ENCODE measurements around the gene HSD17B1.

Gene HSD17B1

GRCh38 chr17:42521036-42521435 lies 31.7 kb upstream of the HSD17B1 start:
- Histone ChIP-seq H3K36me3 (ENCODE audit: control insufficient read depth, insufficient read depth, low read length) (peaks cover 36% of the 10 kb centered on the region), H3K27me3 (replicated peaks; ENCODE audit: control insufficient read depth, insufficient read depth, low read length) (no peaks in the 10 kb centered on the region), H3K4me3 (replicated peaks; ENCODE audit: low read depth, low read length) (no peak overlapping the region)
- no peak for DNase-seq (ENCODE audit: extremely low read depth, insufficient read length)
- TF ChIP-seq CTCF (IDR thresholded peaks at IDR 0.05; ENCODE audit: insufficient read depth, low read length, poor library complexity, severe bottlenecking): no peak

DNA sequence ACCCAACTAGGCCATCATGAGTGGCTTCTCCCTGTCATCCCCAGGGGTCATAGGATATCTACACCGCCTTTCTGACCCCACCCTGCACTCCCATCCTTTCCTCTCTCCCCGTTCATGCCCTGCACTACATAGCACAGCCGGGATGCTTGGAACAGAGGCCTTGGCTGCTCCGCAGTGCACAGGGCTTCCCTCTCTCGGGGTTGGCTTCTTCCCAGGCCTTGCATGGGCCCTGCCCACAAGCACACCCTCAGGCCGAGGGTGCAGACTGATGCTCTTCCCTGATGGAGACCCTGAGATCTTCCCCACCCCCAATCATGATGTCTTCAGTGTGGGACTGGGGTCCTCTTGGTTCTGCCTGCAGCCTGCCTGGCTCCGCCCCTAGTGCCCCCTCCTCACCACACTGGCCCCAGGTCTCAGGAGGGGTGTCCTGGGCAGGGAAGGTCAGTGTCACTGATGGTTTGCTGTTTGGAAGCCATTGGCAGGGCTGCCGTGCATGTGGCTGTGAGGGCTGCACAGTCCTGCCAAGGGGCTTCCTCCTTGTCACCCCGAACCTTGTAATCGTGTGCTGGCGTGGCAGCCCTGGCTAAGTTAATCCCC lies 31.0 kb upstream of the HSD17B1 start:
- TF ChIP-seq CTCF (IDR thresholded peaks at IDR 0.05; ENCODE audit: insufficient read depth, low read length, poor library complexity, severe bottlenecking): no peak
- no peak for DNase-seq (ENCODE audit: extremely low read depth, insufficient read length)
- Histone ChIP-seq H3K4me3 (replicated peaks; ENCODE audit: low read depth, low read length) (no peak overlapping the region), H3K27me3 (replicated peaks; ENCODE audit: control insufficient read depth, insufficient read depth, low read length) (no peaks in the 10 kb centered on the region), H3K36me3 (ENCODE audit: control insufficient read depth, insufficient read depth, low read length) (peaks cover 29% of the 10 kb centered on the region)

DNA sequence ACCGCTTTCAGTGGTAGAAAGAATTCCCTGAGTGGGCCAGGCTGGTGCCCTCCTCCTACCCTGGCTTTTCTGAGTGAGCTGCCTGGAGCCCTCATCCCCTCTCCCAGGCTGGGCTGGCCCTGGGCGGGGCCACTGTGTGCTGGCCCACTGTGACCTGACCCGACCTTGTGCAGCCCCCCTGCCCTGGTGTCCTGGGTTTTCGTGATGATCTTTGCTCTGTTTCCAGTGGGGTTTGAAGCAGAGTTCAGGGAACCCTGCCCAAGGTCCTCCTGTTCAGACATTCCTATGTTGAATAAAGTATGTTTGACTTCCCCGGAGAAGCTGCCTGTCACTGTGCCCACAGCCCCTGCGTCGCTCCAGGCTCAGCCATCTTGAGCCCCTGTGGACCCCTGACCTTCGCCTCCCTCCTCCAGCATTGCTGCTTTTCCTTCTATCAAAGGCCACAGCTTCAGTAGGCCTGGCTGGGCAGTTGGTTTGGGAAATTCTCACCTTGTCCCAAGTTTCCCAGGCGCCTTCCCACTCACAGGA lies 30.4 kb upstream of the HSD17B1 start:
- Histone ChIP-seq H3K4me3 (replicated peaks; ENCODE audit: low read depth, low read length) (no peak overlapping the region), H3K36me3 (ENCODE audit: control insufficient read depth, insufficient read depth, low read length) (peaks cover 26% of the 10 kb centered on the region), H3K27me3 (replicated peaks; ENCODE audit: control insufficient read depth, insufficient read depth, low read length) (no peaks in the 10 kb centered on the region)
- DNase-seq (ENCODE audit: extremely low read depth, insufficient read length): no peak
- TF ChIP-seq CTCF (IDR thresholded peaks at IDR 0.05; ENCODE audit: insufficient read depth, low read length, poor library complexity, severe bottlenecking): no peak

- H3K36me3 ChIP-seq (ENCODE audit: control insufficient read depth, insufficient read depth, low read length): peaks cover 25% of the 10 kb centered on the region
- no peak overlapping the region for H3K4me3 ChIP-seq (replicated peaks; ENCODE audit: low read depth, low read length)
- TF ChIP-seq CTCF (IDR thresholded peaks at IDR 0.05; ENCODE audit: insufficient read depth, low read length, poor library complexity, severe bottlenecking): no peak
- no peaks in the 10 kb centered on the region for H3K27me3 ChIP-seq (replicated peaks; ENCODE audit: control insufficient read depth, insufficient read depth, low read length)
- no peak for DNase-seq (ENCODE audit: extremely low read depth, insufficient read length)
These were observed 29.9 kb upstream of the HSD17B1 start for GRCh38 chr17:42522798-42523278.

DNA sequence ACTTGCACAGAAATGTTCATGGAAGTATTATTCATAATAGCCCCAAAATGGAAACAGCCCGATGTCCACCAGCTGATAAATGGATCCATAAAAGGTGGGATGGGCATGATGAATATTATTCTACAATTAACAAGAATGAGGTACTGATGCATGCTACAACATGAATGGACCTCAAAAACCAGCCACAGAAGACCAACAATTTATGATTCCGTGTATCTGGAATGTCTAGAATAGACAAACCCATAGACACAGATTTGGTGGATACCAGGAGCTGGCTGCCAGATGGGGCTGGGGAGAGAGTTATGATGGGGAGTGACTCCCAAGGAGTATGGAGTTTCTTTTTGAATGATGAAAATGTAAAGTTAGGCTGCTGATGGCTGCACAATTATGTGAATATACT lies 27.5 kb upstream of the HSD17B1 start:
- Histone ChIP-seq H3K4me3 (replicated peaks; ENCODE audit: low read depth, low read length) (no peak overlapping the region), H3K36me3 (ENCODE audit: control insufficient read depth, insufficient read depth, low read length) (peaks cover 19% of the 10 kb centered on the region), H3K27me3 (replicated peaks; ENCODE audit: control insufficient read depth, insufficient read depth, low read length) (no peaks in the 10 kb centered on the region)
- no peak for DNase-seq (ENCODE audit: extremely low read depth, insufficient read length)
- TF ChIP-seq CTCF (IDR thresholded peaks at IDR 0.05; ENCODE audit: insufficient read depth, low read length, poor library complexity, severe bottlenecking): no peak

All from GM06990 (cell line).